ENCODE measurements around the gene DOP1B.
A peak's percentile ranks its signal among the peaks of the same experiment; 100 is the strongest.
"Not testable (repeated sequence)": the region's sequence is repeated elsewhere in the genome, so short reads cannot be mapped to it uniquely, and the experiment has no call there.

The DOP1B gene

GRCh38 chr21:36126621-36127110 is 30.0 kb upstream of the DOP1B start:
- in situ Hi-C loops (cut with HindIII; ENCODE audit: low sequenced_read_pairs) = no loop called here
- H3K4me3 ChIP-seq (ENCODE audit: low read depth, low read length) = no peak overlapping the region
- DNase-seq (ENCODE audit: low read depth, low spot score) = no peak
- no peak for TF ChIP-seq CTCF (IDR thresholded peaks at IDR 0.05; ENCODE audit: low read depth, low read length)

DNA sequence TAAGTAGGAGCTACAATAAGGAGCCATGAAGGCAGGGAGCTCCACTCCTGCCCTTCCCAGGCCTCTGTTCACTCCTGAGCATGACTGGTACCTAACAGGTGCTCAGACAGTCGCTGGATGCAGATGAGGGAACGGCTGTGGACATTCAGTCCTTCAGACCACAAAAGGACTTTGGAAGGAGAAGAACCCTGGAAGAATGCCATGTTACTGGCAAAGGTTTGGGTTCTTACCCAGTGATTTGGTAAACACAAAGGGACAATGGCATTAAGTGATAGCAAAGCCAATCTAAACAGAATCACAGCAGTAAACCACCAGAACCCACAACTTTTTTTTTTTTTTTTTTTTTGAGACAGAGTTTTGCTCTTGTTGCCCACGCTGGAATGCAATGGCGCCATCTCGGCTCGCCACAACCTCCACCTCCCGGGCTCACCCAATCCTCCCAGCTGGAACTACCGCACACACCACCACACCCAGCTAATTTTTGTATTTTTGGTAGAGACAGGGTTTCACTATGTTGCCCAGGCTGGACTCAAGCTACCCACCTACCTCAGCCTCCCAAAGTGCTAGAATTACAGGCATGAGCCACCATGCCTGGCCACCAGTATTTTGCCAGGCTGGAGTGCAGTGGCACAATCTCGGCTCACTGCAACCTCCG is 29.2 kb upstream of the DOP1B start:
- DNase-seq (ENCODE audit: low read depth, low spot score) = no peak
- TF ChIP-seq CTCF (IDR thresholded peaks at IDR 0.05; ENCODE audit: low read depth, low read length) = no peak
- in situ Hi-C loops (cut with HindIII; ENCODE audit: low sequenced_read_pairs) = no loop called here
- H3K4me3 ChIP-seq (ENCODE audit: low read depth, low read length) = no peak overlapping the region

DNA sequence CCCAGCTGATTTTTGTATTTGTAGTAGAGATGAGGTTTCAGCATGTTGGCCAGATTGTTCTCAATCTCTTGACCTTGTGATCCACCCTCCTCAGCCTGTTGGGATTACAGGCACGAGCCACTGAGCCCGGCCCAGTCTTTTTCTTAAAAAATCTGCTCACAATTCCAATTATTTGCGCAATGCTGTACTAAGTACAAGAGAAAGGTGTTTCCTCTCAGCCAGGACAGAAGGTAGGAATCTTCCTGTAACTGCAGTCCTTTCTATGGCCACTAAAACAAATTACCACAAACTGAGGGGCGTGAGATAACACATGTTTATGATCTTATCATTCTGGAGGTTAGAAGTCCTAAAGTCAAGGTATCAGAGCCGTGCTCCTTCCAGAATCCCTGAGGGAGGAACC is 28.6 kb upstream of the DOP1B start:
- no peak overlapping the region for H3K4me3 ChIP-seq (ENCODE audit: low read depth, low read length)
- no peak for TF ChIP-seq CTCF (IDR thresholded peaks at IDR 0.05; ENCODE audit: low read depth, low read length)
- in situ Hi-C loops (cut with HindIII; ENCODE audit: low sequenced_read_pairs) = no loop called here
- DNase-seq (ENCODE audit: low read depth, low spot score) = no peak

DNA sequence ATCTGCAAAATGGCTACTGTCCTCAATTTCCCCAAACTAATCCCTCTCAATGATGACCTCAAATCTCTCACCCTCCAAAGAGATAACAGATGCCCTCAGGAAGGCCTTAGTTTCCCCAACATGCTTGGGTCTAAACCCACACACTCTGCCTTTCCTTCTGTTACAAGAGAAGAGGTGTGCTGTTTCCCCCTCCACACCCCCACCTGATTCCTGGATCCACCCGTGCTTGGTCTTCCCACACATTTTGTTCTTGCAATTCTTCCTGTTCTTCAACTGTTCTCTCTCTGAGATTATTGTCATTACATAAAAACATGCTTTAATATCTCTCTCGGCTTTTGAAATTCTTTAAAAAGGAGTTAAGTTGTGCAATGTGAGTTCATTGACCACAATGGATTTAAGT is 27.4 kb upstream of the DOP1B start:
- H3K4me3 ChIP-seq (ENCODE audit: low read depth, low read length) = no peak overlapping the region
- DNase-seq (ENCODE audit: low read depth, low spot score) = no peak

GRCh38 chr21:36130414-36130762 is 26.2 kb upstream of the DOP1B start:
- in situ Hi-C loops (cut with HindIII; ENCODE audit: low sequenced_read_pairs); DNase-seq (ENCODE audit: low read depth, low spot score): not testable (repeated sequence)
- peak overlapping the region; percentile 23 for H3K4me3 ChIP-seq (ENCODE audit: low read depth, low read length)

More for the DNA sequence above, 27.4 kb upstream of the DOP1B start:
- no peak for TF ChIP-seq CTCF (IDR thresholded peaks at IDR 0.05; ENCODE audit: low read depth, low read length)
- in situ Hi-C loops (cut with HindIII; ENCODE audit: low sequenced_read_pairs) = no loop called here

- in situ Hi-C loops (cut with HindIII; ENCODE audit: low sequenced_read_pairs); DNase-seq (ENCODE audit: low read depth, low spot score): not testable (repeated sequence)
- H3K4me3 ChIP-seq (ENCODE audit: low read depth, low read length) = peak overlapping the region; percentile 23
Measured at GRCh38 chr21:36130839-36131238, 25.8 kb upstream of the DOP1B start.

DNA sequence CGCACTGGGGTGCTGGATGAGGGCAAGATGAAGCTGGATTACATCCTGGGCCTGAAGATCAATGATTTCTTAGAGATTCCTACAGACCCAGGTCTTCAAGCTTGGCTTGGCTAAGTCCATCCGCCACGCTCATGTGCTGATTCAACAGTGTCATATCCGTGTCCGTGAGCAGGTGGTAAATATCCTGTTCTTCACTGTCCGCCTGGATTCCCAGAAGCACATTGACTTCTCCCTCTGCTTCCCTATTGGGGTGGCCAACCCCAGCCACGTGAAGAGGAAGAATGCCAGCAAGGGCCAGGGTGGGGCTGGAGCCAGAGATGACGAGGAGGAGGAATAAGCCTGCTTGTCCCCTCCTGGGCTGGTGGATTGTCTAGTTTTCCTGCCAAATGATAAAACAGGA is 23.9 kb upstream of the DOP1B start:
- H3K4me3 ChIP-seq (ENCODE audit: low read depth, low read length) = no peak overlapping the region
- no peak for TF ChIP-seq CTCF (IDR thresholded peaks at IDR 0.05; ENCODE audit: low read depth, low read length)

More for the DNA sequence above, 23.9 kb upstream of the DOP1B start:
- no peak for DNase-seq (ENCODE audit: low read depth, low spot score)
- in situ Hi-C loops (cut with HindIII; ENCODE audit: low sequenced_read_pairs) = no loop called here

Measured in astrocyte of the spinal cord (primary cell).